HEK293 (cell line): Measurements from ENCODE around the gene IVD.

Source experiments
- CTCF ChIA-PET: fragments of 350-600 bp; formaldehyde crosslinking; extraction: SDS; loops from one replicate; lab custom pipeline; 2021; ENCODE audit warnings: antibody characterized with exemption; lab: Yijun Ruan, JAX
- POLR2A ChIA-PET: fragments of 300-600 bp; formaldehyde crosslinking; extraction: SDS; loops from one replicate; lab custom pipeline; 2020; ENCODE audit warnings: antibody characterized with exemption, inconsistent platforms; lab: Yijun Ruan, JAX
- H3K27ac ChIP-seq: fragments of 200-500 bp; sonication (Bioruptor generic); 2 replicates; pipeline ENCODE4 v1.5.1; 2014; ENCODE audit warnings: low read depth, low read length, control low read depth, inconsistent platforms; ENCODE audit errors: extremely low read depth
- H3K36me3 ChIP-seq, 2 experiments: fragments of 200-500 bp in 1 of 2; sonication (Bioruptor generic) in 1 of 2; 1 replicate in 1 of 2; 2 replicates in 1 of 2; pipeline ENCODE4 v1.5.1; 2014 to 2017; ENCODE audit warnings: inconsistent platforms in 2 of 2, low read length in 2 of 2; ENCODE audit not compliant: control insufficient read depth in 2 of 2, insufficient read depth in 1 of 2
- H3K4me1 ChIP-seq: fragments of 200-500 bp; sonication (Bioruptor generic); 2 replicates; pipeline ENCODE4 v1.5.1; 2014; ENCODE audit warnings: mild to moderate bottlenecking, low read length, inconsistent platforms; ENCODE audit not compliant: control insufficient read depth, insufficient read depth
- H3K4me3 ChIP-seq: 2 replicates; pipeline ENCODE4 v1.5.1; 2011; ENCODE audit warnings: low read depth, mild to moderate bottlenecking, control low read depth, low read length, moderate library complexity
- H3K9me3 ChIP-seq: fragments of 200-500 bp; sonication (Bioruptor generic); 2 replicates; pipeline ENCODE4 v1.5.1; 2014; ENCODE audit warnings: low read depth, low read length, inconsistent platforms; ENCODE audit not compliant: control insufficient read depth, insufficient read depth
- GLI4 ChIP-seq: fragments of 450-650 bp; formaldehyde crosslinking; IDR thresholded peaks from 2 replicates; pipeline ENCODE4 v1.5.1; 2016; ENCODE audit warnings: missing biosample characterization, missing genetic modification characterization
- GLIS1 ChIP-seq: fragments of 450-650 bp; formaldehyde crosslinking; IDR thresholded peaks from 2 replicates; pipeline ENCODE4 v1.5.1; 2016; ENCODE audit warnings: missing biosample characterization, missing genetic modification characterization
- GLIS2 ChIP-seq: fragments of 450-650 bp; formaldehyde crosslinking; IDR thresholded peaks from 2 replicates; pipeline ENCODE4 v1.5.1; 2016; ENCODE audit warnings: missing biosample characterization, missing genetic modification characterization
- IKZF3 ChIP-seq: fragments of 450-650 bp; IDR thresholded peaks from 2 replicates; pipeline ENCODE4 v1.5.0; 2018; ENCODE audit warnings: missing biosample characterization, mild to moderate bottlenecking, missing genetic modification characterization, moderate library complexity
- RBAK ChIP-seq: fragments of 450-650 bp; formaldehyde crosslinking; IDR thresholded peaks from 2 replicates; pipeline ENCODE4 v1.5.1; 2016; ENCODE audit warnings: missing biosample characterization, missing genetic modification characterization
- SETDB1 ChIP-seq: IDR thresholded peaks from one replicate; pipeline ENCODE4 v1.6.1; 2017; ENCODE audit warnings: mild to moderate bottlenecking, low read length, moderate library complexity, mixed read lengths; ENCODE audit not compliant: insufficient read length
- ZBTB8A ChIP-seq: fragments of 450-650 bp; formaldehyde crosslinking; IDR thresholded peaks from 2 replicates; pipeline ENCODE4 v1.5.1; 2016; ENCODE audit warnings: missing biosample characterization, missing genetic modification characterization
- ZFHX2 ChIP-seq: fragments of 450-650 bp; formaldehyde crosslinking; conservative IDR thresholded peaks from 2 replicates; pipeline ENCODE4 v1.5.1; 2016; ENCODE audit warnings: missing biosample characterization, missing genetic modification characterization
- ZNF19 ChIP-seq: fragments of 450-650 bp; formaldehyde crosslinking; IDR thresholded peaks from 2 replicates; pipeline ENCODE4; 2016; ENCODE audit warnings: missing biosample characterization, missing genetic modification characterization, low read depth
- ZNF2 ChIP-seq: fragments of 450-650 bp; formaldehyde crosslinking; IDR thresholded peaks from 2 replicates; pipeline ENCODE4 v1.5.1; 2016; ENCODE audit warnings: missing biosample characterization, missing genetic modification characterization
- ZNF335 ChIP-seq: fragments of 450-650 bp; formaldehyde crosslinking; conservative IDR thresholded peaks from 2 replicates; pipeline ENCODE4 v1.5.1; 2016; ENCODE audit warnings: missing biosample characterization, missing genetic modification characterization
- ZNF354C ChIP-seq: fragments of 450-650 bp; formaldehyde crosslinking; IDR thresholded peaks from 2 replicates; pipeline ENCODE4 v1.5.1; 2016; ENCODE audit warnings: missing biosample characterization, missing genetic modification characterization, low read depth, borderline replicate concordance
- ZNF391 ChIP-seq: fragments of 450-650 bp; formaldehyde crosslinking; IDR thresholded peaks from 2 replicates; pipeline ENCODE4 v1.5.1; 2016; ENCODE audit warnings: low read depth, missing biosample characterization, missing genetic modification characterization, borderline replicate concordance
- ZNF555 ChIP-seq: fragments of 450-650 bp; formaldehyde crosslinking; conservative IDR thresholded peaks from 2 replicates; pipeline ENCODE4 v1.5.1; 2017; ENCODE audit warnings: missing biosample characterization, mild to moderate bottlenecking, missing genetic modification characterization, inconsistent platforms
- ZNF585B ChIP-seq: fragments of 450-650 bp; formaldehyde crosslinking; IDR thresholded peaks from 2 replicates; pipeline ENCODE4 v1.5.1; 2016; ENCODE audit warnings: missing biosample characterization, missing genetic modification characterization
- ZNF664 ChIP-seq: fragments of 450-650 bp; formaldehyde crosslinking; IDR thresholded peaks from 2 replicates; pipeline ENCODE4 v1.5.1; 2016; ENCODE audit warnings: missing biosample characterization, missing genetic modification characterization
- ZNF670 ChIP-seq: fragments of 450-650 bp; formaldehyde crosslinking; IDR thresholded peaks from 2 replicates; pipeline ENCODE4 v1.5.1; 2016; ENCODE audit warnings: missing biosample characterization, missing genetic modification characterization, low read depth
- TF ChIP-seq, protein P1 (sequence below): sonication (generic); formaldehyde crosslinking; IDR thresholded peaks from 2 replicates; pipeline ENCODE4 v1.8.1; 2022; ENCODE audit warnings: mild to moderate bottlenecking, moderate library complexity, missing genetic modification reagents
- TF ChIP-seq, protein P2 (sequence below): fragments of 450-650 bp; formaldehyde crosslinking; IDR thresholded peaks from 2 replicates; pipeline ENCODE4 v1.5.1; 2016; ENCODE audit warnings: missing biosample characterization, missing genetic modification characterization
- TF ChIP-seq, protein P3 (sequence below): fragments of 450-650 bp; formaldehyde crosslinking; IDR thresholded peaks from 2 replicates; pipeline ENCODE4 v1.5.1; 2017; ENCODE audit warnings: missing biosample characterization, missing genetic modification characterization
- TF ChIP-seq, protein P4 (sequence below): fragments of 450-650 bp; formaldehyde crosslinking; IDR thresholded peaks from 2 replicates; pipeline ENCODE4 v1.5.1; 2016; ENCODE audit warnings: missing biosample characterization, missing genetic modification characterization
- TF ChIP-seq, protein P5 (sequence below): fragments of 450-650 bp; formaldehyde crosslinking; IDR thresholded peaks from 2 replicates; pipeline ENCODE4 v1.5.1; 2016; ENCODE audit warnings: missing biosample characterization, missing genetic modification characterization
- TF ChIP-seq, protein P6 (sequence below): IDR thresholded peaks from 2 replicates; pipeline ENCODE4 v1.6.1; 2011; ENCODE audit warnings: mild to moderate bottlenecking, low read depth, low read length, borderline replicate concordance

The IVD gene

DNA sequence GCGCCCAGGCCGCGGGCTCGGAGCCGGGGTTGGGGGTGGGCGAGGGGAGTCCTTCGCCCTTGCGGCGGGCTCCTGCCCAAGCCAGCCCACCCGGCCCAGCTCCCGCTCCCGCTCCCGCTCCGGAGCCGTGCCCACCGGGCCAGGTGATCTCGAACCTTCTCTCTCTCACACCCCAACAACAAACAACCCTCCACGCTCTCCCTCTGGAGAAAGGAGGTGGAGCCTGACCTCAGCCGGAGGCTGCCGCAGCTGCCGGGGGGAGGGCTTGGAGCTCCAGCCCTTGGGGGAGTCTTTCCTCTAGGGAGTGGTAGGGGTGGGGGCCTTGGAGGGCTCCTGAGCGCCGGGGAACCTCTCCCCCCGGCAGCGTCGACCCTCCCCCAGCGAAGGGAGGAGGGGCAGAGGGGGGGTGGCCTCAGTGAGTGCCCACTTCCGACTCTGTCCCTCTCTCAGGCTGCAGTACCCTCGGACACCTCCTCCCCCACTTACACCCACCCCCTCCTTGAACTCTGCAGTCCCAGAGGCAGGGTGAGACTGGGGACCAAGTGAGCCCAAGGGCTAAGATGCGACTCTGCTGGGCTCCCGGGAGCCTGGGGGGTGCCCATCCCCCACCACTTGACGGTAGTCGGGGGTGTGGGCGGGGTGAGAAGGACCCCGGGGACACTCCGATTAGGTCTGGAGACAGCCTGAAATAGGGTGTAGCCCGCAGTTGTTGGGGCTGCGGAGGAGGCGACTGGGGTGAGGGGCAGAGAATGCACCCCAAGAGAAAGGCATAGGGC lies 30.7 kb downstream of the IVD start:
- ChIA-PET POLR2A (no interaction called here), CTCF (interaction anchor here (0.7 kb wide), 1 partner anchor 161 kb away, joined by 4 read pairs; no protein-coding TSS in a partner anchor)
- H3K9me3 ChIP-seq, result no peaks in the 10 kb centered on the region
- H3K4me3 ChIP-seq, result peak overlapping the region; percentile 11
- peaks cover 7% of the 10 kb centered on the region; the same call in 1 of the 2 replicates for H3K4me1 ChIP-seq
- H3K27ac ChIP-seq, result no peak overlapping the region
- H3K36me3 ChIP-seq, result no peaks in the 10 kb centered on the region
- TF ChIP-seq IKZF3, result no peak
- no peak for TF ChIP-seq ZNF664 (tag by site-specific recombination)
- TF ChIP-seq, protein P1, sequence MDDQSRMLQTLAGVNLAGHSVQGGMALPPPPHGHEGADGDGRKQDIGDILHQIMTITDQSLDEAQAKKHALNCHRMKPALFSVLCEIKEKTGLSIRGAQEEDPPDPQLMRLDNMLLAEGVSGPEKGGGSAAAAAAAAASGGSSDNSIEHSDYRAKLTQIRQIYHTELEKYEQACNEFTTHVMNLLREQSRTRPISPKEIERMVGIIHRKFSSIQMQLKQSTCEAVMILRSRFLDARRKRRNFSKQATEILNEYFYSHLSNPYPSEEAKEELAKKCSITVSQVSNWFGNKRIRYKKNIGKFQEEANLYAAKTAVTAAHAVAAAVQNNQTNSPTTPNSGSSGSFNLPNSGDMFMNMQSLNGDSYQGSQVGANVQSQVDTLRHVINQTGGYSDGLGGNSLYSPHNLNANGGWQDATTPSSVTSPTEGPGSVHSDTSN (CRISPR knock-in tag), result no peak
- no peak for TF ChIP-seq ZNF354C (tag by site-specific recombination)
- no peak for TF ChIP-seq ZNF2
- no peak for TF ChIP-seq ZNF670 (tag by site-specific recombination)
- TF ChIP-seq, protein P2, sequence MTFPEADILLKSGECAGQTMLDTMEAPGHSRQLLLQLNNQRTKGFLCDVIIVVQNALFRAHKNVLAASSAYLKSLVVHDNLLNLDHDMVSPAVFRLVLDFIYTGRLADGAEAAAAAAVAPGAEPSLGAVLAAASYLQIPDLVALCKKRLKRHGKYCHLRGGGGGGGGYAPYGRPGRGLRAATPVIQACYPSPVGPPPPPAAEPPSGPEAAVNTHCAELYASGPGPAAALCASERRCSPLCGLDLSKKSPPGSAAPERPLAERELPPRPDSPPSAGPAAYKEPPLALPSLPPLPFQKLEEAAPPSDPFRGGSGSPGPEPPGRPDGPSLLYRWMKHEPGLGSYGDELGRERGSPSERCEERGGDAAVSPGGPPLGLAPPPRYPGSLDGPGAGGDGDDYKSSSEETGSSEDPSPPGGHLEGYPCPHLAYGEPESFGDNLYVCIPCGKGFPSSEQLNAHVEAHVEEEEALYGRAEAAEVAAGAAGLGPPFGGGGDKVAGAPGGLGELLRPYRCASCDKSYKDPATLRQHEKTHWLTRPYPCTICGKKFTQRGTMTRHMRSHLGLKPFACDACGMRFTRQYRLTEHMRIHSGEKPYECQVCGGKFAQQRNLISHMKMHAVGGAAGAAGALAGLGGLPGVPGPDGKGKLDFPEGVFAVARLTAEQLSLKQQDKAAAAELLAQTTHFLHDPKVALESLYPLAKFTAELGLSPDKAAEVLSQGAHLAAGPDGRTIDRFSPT (tag by site-specific recombination), result no peak
- TF ChIP-seq ZNF391 (tag by site-specific recombination), result no peak
- TF ChIP-seq, protein P3, sequence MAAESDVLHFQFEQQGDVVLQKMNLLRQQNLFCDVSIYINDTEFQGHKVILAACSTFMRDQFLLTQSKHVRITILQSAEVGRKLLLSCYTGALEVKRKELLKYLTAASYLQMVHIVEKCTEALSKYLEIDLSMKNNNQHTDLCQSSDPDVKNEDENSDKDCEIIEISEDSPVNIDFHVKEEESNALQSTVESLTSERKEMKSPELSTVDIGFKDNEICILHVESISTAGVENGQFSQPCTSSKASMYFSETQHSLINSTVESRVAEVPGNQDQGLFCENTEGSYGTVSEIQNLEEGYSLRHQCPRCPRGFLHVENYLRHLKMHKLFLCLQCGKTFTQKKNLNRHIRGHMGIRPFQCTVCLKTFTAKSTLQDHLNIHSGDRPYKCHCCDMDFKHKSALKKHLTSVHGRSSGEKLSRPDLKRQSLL (tag by site-specific recombination), result no peak
- TF ChIP-seq, protein P4, sequence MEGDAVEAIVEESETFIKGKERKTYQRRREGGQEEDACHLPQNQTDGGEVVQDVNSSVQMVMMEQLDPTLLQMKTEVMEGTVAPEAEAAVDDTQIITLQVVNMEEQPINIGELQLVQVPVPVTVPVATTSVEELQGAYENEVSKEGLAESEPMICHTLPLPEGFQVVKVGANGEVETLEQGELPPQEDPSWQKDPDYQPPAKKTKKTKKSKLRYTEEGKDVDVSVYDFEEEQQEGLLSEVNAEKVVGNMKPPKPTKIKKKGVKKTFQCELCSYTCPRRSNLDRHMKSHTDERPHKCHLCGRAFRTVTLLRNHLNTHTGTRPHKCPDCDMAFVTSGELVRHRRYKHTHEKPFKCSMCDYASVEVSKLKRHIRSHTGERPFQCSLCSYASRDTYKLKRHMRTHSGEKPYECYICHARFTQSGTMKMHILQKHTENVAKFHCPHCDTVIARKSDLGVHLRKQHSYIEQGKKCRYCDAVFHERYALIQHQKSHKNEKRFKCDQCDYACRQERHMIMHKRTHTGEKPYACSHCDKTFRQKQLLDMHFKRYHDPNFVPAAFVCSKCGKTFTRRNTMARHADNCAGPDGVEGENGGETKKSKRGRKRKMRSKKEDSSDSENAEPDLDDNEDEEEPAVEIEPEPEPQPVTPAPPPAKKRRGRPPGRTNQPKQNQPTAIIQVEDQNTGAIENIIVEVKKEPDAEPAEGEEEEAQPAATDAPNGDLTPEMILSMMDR, result no peak
- peak; percentile 40; the same call in 1 of the 2 replicates for TF ChIP-seq GLIS2 (tag by site-specific recombination)
- TF ChIP-seq ZNF335 (tag by site-specific recombination), result peak; percentile 67
- no peak for TF ChIP-seq ZNF19
- TF ChIP-seq ZFHX2, result no peak
- TF ChIP-seq, protein P5, sequence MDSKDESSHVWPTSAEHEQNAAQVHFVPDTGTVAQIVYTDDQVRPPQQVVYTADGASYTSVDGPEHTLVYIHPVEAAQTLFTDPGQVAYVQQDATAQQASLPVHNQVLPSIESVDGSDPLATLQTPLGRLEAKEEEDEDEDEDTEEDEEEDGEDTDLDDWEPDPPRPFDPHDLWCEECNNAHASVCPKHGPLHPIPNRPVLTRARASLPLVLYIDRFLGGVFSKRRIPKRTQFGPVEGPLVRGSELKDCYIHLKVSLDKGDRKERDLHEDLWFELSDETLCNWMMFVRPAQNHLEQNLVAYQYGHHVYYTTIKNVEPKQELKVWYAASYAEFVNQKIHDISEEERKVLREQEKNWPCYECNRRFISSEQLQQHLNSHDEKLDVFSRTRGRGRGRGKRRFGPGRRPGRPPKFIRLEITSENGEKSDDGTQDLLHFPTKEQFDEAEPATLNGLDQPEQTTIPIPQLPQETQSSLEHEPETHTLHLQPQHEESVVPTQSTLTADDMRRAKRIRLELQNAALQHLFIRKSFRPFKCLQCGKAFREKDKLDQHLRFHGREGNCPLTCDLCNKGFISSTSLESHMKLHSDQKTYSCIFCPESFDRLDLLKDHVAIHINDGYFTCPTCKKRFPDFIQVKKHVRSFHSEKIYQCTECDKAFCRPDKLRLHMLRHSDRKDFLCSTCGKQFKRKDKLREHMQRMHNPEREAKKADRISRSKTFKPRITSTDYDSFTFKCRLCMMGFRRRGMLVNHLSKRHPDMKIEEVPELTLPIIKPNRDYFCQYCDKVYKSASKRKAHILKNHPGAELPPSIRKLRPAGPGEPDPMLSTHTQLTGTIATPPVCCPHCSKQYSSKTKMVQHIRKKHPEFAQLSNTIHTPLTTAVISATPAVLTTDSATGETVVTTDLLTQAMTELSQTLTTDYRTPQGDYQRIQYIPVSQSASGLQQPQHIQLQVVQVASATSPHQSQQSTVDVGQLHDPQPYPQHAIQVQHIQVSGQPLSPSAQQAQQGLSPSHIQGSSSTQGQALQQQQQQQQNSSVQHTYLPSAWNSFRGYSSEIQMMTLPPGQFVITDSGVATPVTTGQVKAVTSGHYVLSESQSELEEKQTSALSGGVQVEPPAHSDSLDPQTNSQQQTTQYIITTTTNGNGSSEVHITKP (tag by site-specific recombination), result no peak
- no peak for TF ChIP-seq GLI4 (tag by site-specific recombination)
- no peak for TF ChIP-seq ZNF585B (tag by site-specific recombination)
- no peak for TF ChIP-seq ZNF555 (tag by site-specific recombination)
- TF ChIP-seq GLIS1 (tag by site-specific recombination), result peak; percentile 24
- peak; percentile 74 for TF ChIP-seq ZBTB8A (tag by site-specific recombination)
- no peak for TF ChIP-seq SETDB1
- TF ChIP-seq RBAK (tag by site-specific recombination), result no peak
- TF ChIP-seq, protein P6, sequence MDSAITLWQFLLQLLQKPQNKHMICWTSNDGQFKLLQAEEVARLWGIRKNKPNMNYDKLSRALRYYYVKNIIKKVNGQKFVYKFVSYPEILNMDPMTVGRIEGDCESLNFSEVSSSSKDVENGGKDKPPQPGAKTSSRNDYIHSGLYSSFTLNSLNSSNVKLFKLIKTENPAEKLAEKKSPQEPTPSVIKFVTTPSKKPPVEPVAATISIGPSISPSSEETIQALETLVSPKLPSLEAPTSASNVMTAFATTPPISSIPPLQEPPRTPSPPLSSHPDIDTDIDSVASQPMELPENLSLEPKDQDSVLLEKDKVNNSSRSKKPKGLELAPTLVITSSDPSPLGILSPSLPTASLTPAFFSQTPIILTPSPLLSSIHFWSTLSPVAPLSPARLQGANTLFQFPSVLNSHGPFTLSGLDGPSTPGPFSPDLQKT, result no peak
